Measurements from ENCODE around the gene CRYGA.
"Not testable (repeated sequence)": the region's sequence is repeated elsewhere in the genome, so short reads cannot be mapped to it uniquely, and the experiment has no call there.

The CRYGA gene

GRCh38 chr2:208156439-208156838, 7.0 kb downstream of the CRYGA start:
- DNase-seq: no peak

GRCh38 chr2:208153156-208153555, 10.2 kb downstream of the CRYGA start:
- no peak for DNase-seq

- DNase-seq: no peak
These were observed 12.4 kb downstream of the CRYGA start for GRCh38 chr2:208150956-208151355.

- DNase-seq: no peak
These were observed 13.3 kb downstream of the CRYGA start for GRCh38 chr2:208150094-208150493.

- DNase-seq: no peak
These were observed 14.6 kb downstream of the CRYGA start for GRCh38 chr2:208148803-208149202.

GRCh38 chr2:208147759-208148158, 15.6 kb downstream of the CRYGA start:
- no peak for DNase-seq

GRCh38 chr2:208147008-208147407, 16.4 kb downstream of the CRYGA start:
- no peak for DNase-seq

GRCh38 chr2:208146006-208146405, 17.4 kb downstream of the CRYGA start, which contains the start of gene CRYGB:
Gene CRYGB, minus strand, starts transcription at chr2:208146158. Its CDS starts 38 bp downstream, at chr2:208146120.
- no peak for DNase-seq

GRCh38 chr2:208142925-208143799, 20.2 kb downstream of the CRYGA start:
- DNase-seq: no peak

GRCh38 chr2:208142240-208142924, 21.0 kb downstream of the CRYGA start:
- DNase-seq: no peak

- no peak for DNase-seq
These were observed 23.9 kb downstream of the CRYGA start for GRCh38 chr2:208139447-208139846.

- not testable (repeated sequence) for DNase-seq
These were observed 25.1 kb downstream of the CRYGA start for GRCh38 chr2:208138334-208138733.

GRCh38 chr2:208136716-208137094, 26.7 kb downstream of the CRYGA start:
- DNase-seq: no peak

- no peak for DNase-seq
These were observed 27.3 kb downstream of the CRYGA start for GRCh38 chr2:208135794-208136715.

- DNase-seq: no peak
These were observed 28.3 kb downstream of the CRYGA start for GRCh38 chr2:208134928-208135586.

- no peak for DNase-seq
These were observed 32.7 kb downstream of the CRYGA start for GRCh38 chr2:208130712-208131110.

GRCh38 chr2:208129744-208130711, 33.4 kb downstream of the CRYGA start, which contains the start of gene CRYGC:
Gene CRYGC, minus strand, starts transcription at chr2:208129828. Its CDS starts 36 bp downstream, at chr2:208129792.
- DNase-seq: no peak

- no peak for DNase-seq
These were observed 35.3 kb downstream of the CRYGA start for GRCh38 chr2:208128136-208128535.

- no peak for DNase-seq
These were observed 36.3 kb downstream of the CRYGA start for GRCh38 chr2:208127090-208127489.

GRCh38 chr2:208125251-208125650, 38.1 kb downstream of the CRYGA start:
- no peak for DNase-seq
